Prostate gland (tissue), 2 donors: Measurements from ENCODE around the gene SLC35B1. TPM values are rescaled to one million over a fixed set of nuclear protein-coding genes. Genes with fewer than 3 reads are reported as not detected.
A peak's percentile ranks its signal among the peaks of the same experiment; 100 is the strongest.

Experiments used
- DNase-seq: peaks from one replicate; pipeline ENCODE4 v3.0.0-alpha.2; 2019; ENCODE audit warnings: low spot score
- H3K27ac ChIP-seq, 2 donors: fragments of 200-600 bp; sonication (generic); 2 replicates each; pipeline ENCODE4 v1.5.1; 2017 to 2019
- H3K27me3 ChIP-seq: fragments of 200-600 bp; sonication (generic); replicated peaks from 2 replicates; pipeline ENCODE4 v1.5.1; 2019; ENCODE audit not compliant: insufficient read depth
- H3K36me3 ChIP-seq, 2 donors: fragments of 200-600 bp; sonication (generic); 1 replicate in 1 of 2; 2 replicates in 1 of 2; pipeline versions ENCODE4 v1.5.1 to v1.8.1; 2017 to 2019
- H3K4me1 ChIP-seq: fragments of 200-600 bp; sonication (generic); replicated peaks from 2 replicates; pipeline ENCODE4 v1.5.1; 2019
- H3K4me3 ChIP-seq, 2 donors: fragments of 200-600 bp; sonication (generic); 2 replicates each; pipeline ENCODE4 v1.5.1; 2017 to 2019
- H3K9me3 ChIP-seq: fragments of 200-600 bp; sonication (generic); 2 replicates; pipeline ENCODE4 v1.5.1; 2017
- CTCF ChIP-seq, 4 experiments: fragments of 200-600 bp in 2 of 4; fragments of 450-650 bp in 2 of 4; sonication (generic) in 2 of 4; IDR thresholded peaks; 1 replicate in 3 of 4; 2 replicates in 1 of 4; pipeline ENCODE4 v1.5.1; 2016 to 2019; ENCODE audit warnings: antibody characterized with exemption in 4 of 4, mild to moderate bottlenecking in 2 of 4, moderate library complexity in 2 of 4
- POLR2A ChIP-seq: fragments of 450-650 bp; IDR thresholded peaks from one replicate; pipeline ENCODE4 v1.6.1; 2016; ENCODE audit warnings: antibody characterized with exemption, mild to moderate bottlenecking
- POLR2AphosphoS5 ChIP-seq: sonication (generic); formaldehyde crosslinking; IDR thresholded peaks from one replicate; pipeline ENCODE4 v1.6.1; 2017; ENCODE audit warnings: antibody characterized with exemption
- WGBS: methylation state at CpG from one replicate; pipeline ENCODE4 v1.1.5; 2018; 5-methylcytosine and 5-hydroxymethylcytosine counted together
- intact Hi-C: fragments of 100-400 bp; cut with DNase I; formaldehyde crosslinking; loops from one replicate; pipeline ENCODE4 v1.14.2; 2022
- total RNA-seq, 2 donors: library from RNA; depleted of rRNA; stranded (reverse); fragments of >200 nt; gene quantifications; one replicate each; pipeline ENCODE4 v1.1.0, GENCODE V29; 2016

SLC35B1 gene
- total RNA-seq, 2 donors from 2014 or later: 31.0 to 81.0 TPM

GRCh38 chr17:49715216-49715615 lies 7.5 kb upstream of the SLC35B1 start:
- H3K4me1 ChIP-seq: no peaks in the 10 kb centered on the region
- no peaks in the 10 kb centered on the region for H3K27me3 ChIP-seq
- intact Hi-C loops: no loop called here
- WGBS: 66% methylated on average over 4 of the region's 4 CpGs
- TF ChIP-seq POLR2A (no peak), CTCF (IDR thresholded peaks at IDR 0.05) (no peak), POLR2AphosphoS5 (no peak)
- H3K9me3 ChIP-seq: no peaks in the 10 kb centered on the region
- H3K36me3 ChIP-seq: no peaks in the 10 kb centered on the region
- no peak for DNase-seq
- H3K27ac ChIP-seq: peak overlapping the region in 1 of 2 donors; percentile 17
- no peak overlapping the region for H3K4me3 ChIP-seq

- DNase-seq: no peak
- H3K4me3 ChIP-seq: peak overlapping the region; percentile 92 to 94
- intact Hi-C loops: loop anchor here (5.0 kb wide), 3 partner anchors 69 to 289 kb away; partner anchors contain the start of gene DLX3
- peaks cover 4% of the 10 kb centered on the region for H3K4me1 ChIP-seq
- peaks cover 4 to 7% of the 10 kb centered on the region in 2 donors for H3K36me3 ChIP-seq
- no peaks in the 10 kb centered on the region for H3K27me3 ChIP-seq
- 58% methylated on average over 15 of the region's 15 CpGs for WGBS
- H3K9me3 ChIP-seq: no peaks in the 10 kb centered on the region
- TF ChIP-seq POLR2AphosphoS5 (no peak), CTCF (IDR thresholded peaks at IDR 0.05) (no peak), POLR2A (no peak)
- peak overlapping the region; percentile 94 for H3K27ac ChIP-seq
Observed at GRCh38 chr17:49708515-49709183, 885 bp upstream of the SLC35B1 start.

DNA sequence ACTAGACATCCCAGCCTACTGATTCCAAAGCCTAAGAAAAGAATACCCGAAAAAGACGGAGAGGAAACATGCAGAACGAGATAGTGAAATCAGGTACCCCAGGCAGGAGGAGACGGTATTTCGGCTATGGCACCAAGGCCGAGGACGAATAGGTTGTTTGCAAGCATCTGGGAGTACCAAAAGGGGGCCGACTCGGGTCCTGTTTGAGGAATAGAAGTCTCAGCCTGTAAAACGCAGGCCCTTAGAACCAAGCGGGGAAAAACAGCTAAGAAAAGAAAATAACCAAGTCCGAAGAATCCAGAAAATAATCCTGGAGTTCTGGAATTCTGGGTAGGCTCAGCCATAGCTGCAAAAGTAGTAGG lies 537 bp downstream of the SLC35B1 start:
- H3K9me3 ChIP-seq: no peaks in the 10 kb centered on the region
- DNase-seq: no peak
- peak overlapping the region; percentile 92 to 94 for H3K4me3 ChIP-seq
- peak overlapping the region; percentile 94 for H3K27ac ChIP-seq
- H3K36me3 ChIP-seq: peaks cover 5 to 16% of the 10 kb centered on the region in 2 donors
- TF ChIP-seq POLR2AphosphoS5 (no peak), POLR2A (no peak), CTCF (IDR thresholded peaks at IDR 0.05) (no peak)
- WGBS: under 1% methylated on average over 12 of the region's 12 CpGs
- no peaks in the 10 kb centered on the region for H3K27me3 ChIP-seq
- intact Hi-C loops: loop anchor here (5.0 kb wide), 3 partner anchors 70 to 290 kb away; partner anchors contain the start of gene DLX3
- peaks cover 4% of the 10 kb centered on the region for H3K4me1 ChIP-seq

DNA sequence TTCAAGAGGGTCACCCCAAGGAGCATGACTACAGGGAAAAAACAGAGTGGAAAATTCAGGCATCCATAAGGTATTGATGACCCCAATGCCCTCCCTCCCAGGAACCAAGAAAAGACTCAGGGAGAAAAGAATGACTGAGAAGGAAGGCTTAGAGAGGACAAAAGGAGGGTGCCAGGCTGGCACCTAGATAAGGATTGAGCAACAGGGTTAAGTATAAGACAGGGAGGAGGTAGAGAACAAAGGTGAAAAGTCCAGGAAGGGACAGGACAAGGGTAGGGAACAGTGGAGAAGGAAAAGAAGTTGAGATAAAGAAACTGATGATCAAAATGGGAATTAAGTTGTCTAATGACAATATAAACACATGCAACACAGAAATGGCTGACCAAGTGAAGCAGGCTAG lies 2.5 kb downstream of the SLC35B1 start:
- DNase-seq: no peak
- TF ChIP-seq POLR2A: no peak
- TF ChIP-seq CTCF (IDR thresholded peaks at IDR 0.05): no peak
- no peak for TF ChIP-seq POLR2AphosphoS5

More for the DNA sequence above, 2.5 kb downstream of the SLC35B1 start:
- H3K27ac ChIP-seq: no peak overlapping the region
- H3K4me1 ChIP-seq: peaks cover 4% of the 10 kb centered on the region
- H3K4me3 ChIP-seq: no peak overlapping the region
- intact Hi-C loops: loop anchor here (5.0 kb wide), 3 partner anchors 72 to 292 kb away; partner anchors contain the start of gene DLX3
- no peaks in the 10 kb centered on the region for H3K27me3 ChIP-seq
- H3K36me3 ChIP-seq: peaks cover 15 to 16% of the 10 kb centered on the region in 2 donors
- H3K9me3 ChIP-seq: no peaks in the 10 kb centered on the region
